ENCODE results near the gene SRSF5. TPM values are rescaled to one million over a fixed set of nuclear protein-coding genes. Genes with fewer than 3 reads are reported as not detected.

Gene SRSF5
- total RNA-seq, 1 experiment from 2014 or later = 173 TPM

DNA sequence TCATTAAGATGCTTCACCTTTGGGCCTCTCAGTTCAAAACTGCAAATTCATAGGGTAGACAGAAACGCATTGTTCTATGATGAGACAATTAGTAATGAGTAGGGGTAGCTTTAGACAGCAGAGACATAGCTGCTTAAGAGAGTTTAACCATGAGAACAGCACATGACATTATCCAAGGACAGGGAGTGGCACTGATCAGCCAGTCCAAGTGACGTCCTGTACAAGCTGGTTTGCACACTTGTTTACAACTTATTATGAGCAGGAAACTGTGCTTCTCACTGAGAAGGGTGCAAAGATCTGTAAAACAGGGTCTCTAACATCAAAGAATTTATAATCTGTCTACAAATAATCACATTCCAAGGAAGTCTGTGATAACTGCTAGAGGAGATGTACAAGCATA, 11.2 kb upstream of the SRSF5 start:
- Histone ChIP-seq H3K36me3 (no peaks in the 10 kb centered on the region), H3K27me3 (no peaks in the 10 kb centered on the region), H3K4me1 (no peaks in the 10 kb centered on the region; the same call in 1 of the 2 replicates), H3K4me3 (no peak overlapping the region), H3K9me3 (replicated peaks) (no peaks in the 10 kb centered on the region), H3K27ac (no peak overlapping the region)
- no peak for DNase-seq

DNA sequence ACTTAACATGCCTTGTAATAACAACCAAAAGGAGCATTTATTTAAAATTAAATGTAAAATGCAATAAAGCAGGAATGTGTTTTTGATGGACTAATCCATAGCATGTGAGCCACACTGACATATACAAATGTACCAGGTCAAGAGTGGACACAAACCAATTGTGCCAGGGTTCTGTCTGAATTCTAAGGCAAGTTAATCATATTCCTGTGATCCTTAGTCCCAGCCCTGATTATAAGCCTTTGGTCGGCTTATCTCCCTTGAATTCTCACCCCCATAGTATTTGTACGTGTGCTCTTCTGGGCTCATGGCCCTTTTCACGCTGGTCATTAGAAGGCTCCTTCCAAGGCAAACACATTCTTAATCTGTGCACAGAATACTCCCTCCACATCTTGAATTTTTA, 10.6 kb upstream of the SRSF5 start:
- DNase-seq = no peak
- H3K4me1 ChIP-seq = no peaks in the 10 kb centered on the region; the same call in 1 of the 2 replicates
- H3K27ac ChIP-seq = no peak overlapping the region
- H3K27me3 ChIP-seq = no peaks in the 10 kb centered on the region
- no peak overlapping the region for H3K4me3 ChIP-seq
- H3K9me3 ChIP-seq (replicated peaks) = no peaks in the 10 kb centered on the region
- H3K36me3 ChIP-seq = no peaks in the 10 kb centered on the region

DNA sequence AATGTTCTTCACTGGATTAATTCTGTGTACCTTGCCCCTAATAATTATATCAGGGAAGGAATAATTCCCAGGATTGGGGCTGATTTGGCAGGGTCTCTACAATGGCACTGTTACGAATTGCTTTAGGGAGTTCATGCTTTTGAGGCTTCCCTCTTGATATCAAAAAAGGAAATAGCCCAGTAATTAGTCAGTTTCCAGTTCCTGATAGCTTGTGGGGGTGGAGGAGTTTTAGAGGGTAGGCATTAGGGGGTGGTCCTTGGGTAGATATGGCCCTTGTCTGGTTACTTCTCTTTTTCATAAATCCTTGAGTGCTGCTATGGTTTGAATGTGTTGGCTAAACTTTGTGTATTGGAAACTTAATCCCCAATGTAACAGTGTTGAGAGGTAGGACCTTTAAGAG, 6.1 kb upstream of the SRSF5 start:
- H3K27ac ChIP-seq = no peak overlapping the region
- no peak overlapping the region for H3K4me3 ChIP-seq
- no peaks in the 10 kb centered on the region for H3K36me3 ChIP-seq
- no peaks in the 10 kb centered on the region; the same call in 1 of the 2 replicates for H3K4me1 ChIP-seq
- H3K9me3 ChIP-seq (replicated peaks) = no peaks in the 10 kb centered on the region
- no peaks in the 10 kb centered on the region for H3K27me3 ChIP-seq
- no peak for DNase-seq

DNA sequence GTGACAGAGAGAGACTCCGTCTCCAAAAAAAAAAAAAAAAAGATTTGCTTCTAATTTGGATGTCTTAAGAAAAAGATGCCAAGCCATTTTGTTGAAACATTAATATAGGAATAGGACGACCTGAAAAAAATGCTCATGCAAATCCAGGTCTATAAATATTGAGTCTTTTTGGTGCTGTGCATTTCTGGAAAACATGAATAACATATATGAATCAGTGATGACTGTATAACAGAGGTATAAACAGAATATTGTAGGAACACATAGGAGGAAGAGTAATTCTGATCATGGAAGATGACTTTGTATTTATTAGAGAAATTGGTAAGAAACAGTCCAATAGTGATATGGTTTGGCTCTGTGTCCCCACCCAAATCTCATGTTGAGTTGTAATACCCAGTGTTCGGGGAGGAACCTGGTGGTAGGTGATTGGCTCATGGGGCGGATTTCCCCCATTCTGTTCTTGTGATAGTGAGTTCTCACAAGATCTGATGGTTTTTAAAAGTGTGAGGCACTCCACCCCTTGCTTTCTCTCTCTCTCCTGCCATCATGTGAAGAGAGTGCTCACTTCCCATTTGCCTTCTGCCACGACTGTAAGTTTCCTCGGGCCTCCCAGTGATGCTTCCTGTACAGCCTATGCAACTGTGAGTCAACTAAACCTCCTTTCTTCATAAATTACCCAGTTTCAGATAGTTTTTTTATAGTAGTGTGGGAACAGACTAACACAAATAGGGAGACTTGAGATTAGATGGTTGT, 3.0 kb upstream of the SRSF5 start:
- Histone ChIP-seq H3K36me3 (peaks cover 12% of the 10 kb centered on the region), H3K27me3 (no peaks in the 10 kb centered on the region), H3K4me3 (no peak overlapping the region), H3K27ac (no peak overlapping the region), H3K9me3 (replicated peaks) (no peaks in the 10 kb centered on the region), H3K4me1 (peaks cover 5% of the 10 kb centered on the region)
- no peak for DNase-seq

DNA sequence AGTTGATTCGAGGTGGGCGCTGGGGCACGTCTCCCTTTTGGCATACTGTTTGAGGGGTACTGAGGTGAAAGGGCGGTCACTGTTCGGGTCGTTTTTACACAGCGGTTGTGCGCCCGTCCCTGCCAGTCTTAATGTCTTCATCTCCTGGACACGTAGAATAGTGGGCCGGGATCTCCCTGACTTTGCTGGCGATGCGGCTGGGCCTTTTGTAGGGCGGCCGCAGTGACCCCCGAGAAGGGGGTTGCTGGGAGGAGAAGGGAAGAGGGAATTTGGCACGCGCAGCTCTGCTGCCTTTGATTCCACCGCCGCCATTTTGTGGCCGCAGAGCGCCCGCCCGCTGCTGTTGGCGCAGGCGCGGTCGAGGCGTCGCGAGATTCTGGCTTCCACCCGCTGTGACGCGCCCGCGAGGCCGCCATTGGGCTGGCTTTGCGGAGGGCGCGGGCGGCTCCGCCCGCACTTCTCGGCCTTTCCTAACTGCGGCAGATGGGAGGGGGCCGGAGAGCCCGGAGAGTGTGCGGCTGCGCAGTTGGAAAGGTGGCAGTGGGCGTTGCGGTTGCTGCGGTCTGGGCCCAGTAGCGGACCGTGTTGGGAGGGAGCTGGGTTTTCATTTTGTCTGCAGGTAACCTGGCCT, 542 bp downstream of the SRSF5 start:
- DNase-seq = peak; percentile 88 to 90
- H3K36me3 ChIP-seq = peaks cover 48% of the 10 kb centered on the region
- H3K4me3 ChIP-seq = peak overlapping the region; percentile 95
- no peaks in the 10 kb centered on the region for H3K27me3 ChIP-seq
- peak overlapping the region; percentile 96 for H3K27ac ChIP-seq
- H3K9me3 ChIP-seq (replicated peaks) = no peaks in the 10 kb centered on the region
- H3K4me1 ChIP-seq = peaks cover 7% of the 10 kb centered on the region

DNA sequence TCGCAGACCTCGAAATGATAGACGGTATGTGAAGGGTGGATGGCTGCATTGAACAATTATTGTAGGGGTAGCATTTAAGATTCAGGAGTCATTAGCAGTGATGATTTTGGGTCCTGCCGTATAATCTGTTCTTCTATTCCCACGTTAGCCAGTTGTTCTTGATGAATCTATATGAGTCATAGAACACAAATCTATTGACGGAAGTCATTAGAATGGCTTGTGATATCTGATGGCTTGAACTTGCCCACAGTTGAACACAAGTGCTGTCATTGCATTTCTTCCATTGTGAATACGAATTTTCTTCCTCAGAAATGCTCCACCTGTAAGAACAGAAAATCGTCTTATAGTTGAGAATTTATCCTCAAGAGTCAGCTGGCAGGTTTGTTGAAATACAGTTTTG, 1.9 kb downstream of the SRSF5 start:
- no peaks in the 10 kb centered on the region for H3K9me3 ChIP-seq (replicated peaks)
- peaks cover 62% of the 10 kb centered on the region for H3K36me3 ChIP-seq
- H3K4me3 ChIP-seq = no peak overlapping the region; the same call in 1 of the 2 replicates
- H3K27me3 ChIP-seq = no peaks in the 10 kb centered on the region
- no peak for DNase-seq
- H3K4me1 ChIP-seq = peaks cover 7% of the 10 kb centered on the region
- no peak overlapping the region for H3K27ac ChIP-seq

DNA sequence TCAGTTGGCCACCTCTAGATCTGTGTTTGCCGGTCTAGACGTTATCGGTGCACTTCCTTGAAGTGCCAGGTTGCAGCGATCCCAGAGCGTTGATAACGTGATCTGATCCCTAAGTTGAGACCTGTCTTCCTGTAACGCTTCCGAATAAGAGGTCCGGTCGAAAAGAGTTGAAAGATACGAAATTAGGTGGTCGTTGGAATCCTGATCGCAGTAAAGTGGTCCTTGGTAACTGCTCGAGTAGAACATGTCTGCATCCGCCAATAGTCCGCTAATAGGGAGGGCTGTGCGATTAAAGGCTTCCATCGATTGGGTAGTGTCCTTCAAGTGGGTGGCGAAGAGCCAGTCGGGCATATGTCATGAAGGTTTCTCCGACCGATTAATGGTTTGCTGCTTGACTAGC, 2.7 kb downstream of the SRSF5 start:
- Histone ChIP-seq H3K9me3 (replicated peaks) (no peaks in the 10 kb centered on the region), H3K36me3 (peaks cover 68% of the 10 kb centered on the region), H3K27ac (no peak overlapping the region), H3K4me3 (no peak overlapping the region), H3K27me3 (no peaks in the 10 kb centered on the region), H3K4me1 (peaks cover 7% of the 10 kb centered on the region)
- DNase-seq = no peak

DNA sequence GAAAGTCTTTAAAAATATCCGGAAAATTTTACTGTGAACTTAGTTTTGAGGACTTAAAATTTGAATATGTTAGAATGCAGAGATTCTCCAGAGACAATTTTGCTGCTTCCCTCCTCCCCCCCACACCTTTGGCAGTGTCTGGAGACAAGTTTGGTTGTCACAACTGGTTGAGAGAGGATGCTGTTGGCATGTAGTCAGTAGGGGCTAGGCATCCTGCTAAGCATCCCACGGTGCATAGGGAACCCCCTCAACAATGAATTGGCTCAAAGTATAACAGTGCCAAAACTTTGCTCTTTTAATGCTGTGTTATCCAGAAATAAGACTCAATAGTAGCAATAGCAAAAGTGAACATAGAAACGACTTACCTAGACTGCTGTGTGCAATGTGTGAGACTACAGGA, 3.6 kb downstream of the SRSF5 start:
- peaks cover 77% of the 10 kb centered on the region for H3K36me3 ChIP-seq
- H3K9me3 ChIP-seq (replicated peaks) = no peaks in the 10 kb centered on the region
- no peaks in the 10 kb centered on the region for H3K27me3 ChIP-seq
- no peak overlapping the region for H3K4me3 ChIP-seq
- H3K27ac ChIP-seq = no peak overlapping the region
- DNase-seq = no peak
- H3K4me1 ChIP-seq = peaks cover 7% of the 10 kb centered on the region

DNA sequence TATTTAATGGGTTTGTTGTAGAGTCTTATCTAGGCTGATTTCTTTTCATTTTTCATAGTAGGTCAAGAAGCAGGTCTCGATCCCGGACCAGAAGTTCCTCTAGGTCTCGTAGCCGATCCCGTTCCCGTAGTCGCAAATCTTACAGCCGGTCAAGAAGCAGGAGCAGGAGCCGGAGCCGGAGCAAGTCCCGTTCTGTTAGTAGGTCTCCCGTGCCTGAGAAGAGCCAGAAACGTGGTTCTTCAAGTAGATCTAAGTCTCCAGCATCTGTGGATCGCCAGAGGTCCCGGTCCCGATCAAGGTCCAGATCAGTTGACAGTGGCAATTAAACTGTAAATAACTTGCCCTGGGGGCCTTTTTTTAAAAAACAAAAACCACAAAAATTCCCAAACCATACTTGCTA, 4.2 kb downstream of the SRSF5 start:
- H3K27me3 ChIP-seq = no peaks in the 10 kb centered on the region
- DNase-seq = no peak
- H3K4me3 ChIP-seq = no peak overlapping the region
- peaks cover 83% of the 10 kb centered on the region for H3K36me3 ChIP-seq
- H3K4me1 ChIP-seq = peaks cover 7% of the 10 kb centered on the region
- no peak overlapping the region for H3K27ac ChIP-seq
- no peaks in the 10 kb centered on the region for H3K9me3 ChIP-seq (replicated peaks)

DNA sequence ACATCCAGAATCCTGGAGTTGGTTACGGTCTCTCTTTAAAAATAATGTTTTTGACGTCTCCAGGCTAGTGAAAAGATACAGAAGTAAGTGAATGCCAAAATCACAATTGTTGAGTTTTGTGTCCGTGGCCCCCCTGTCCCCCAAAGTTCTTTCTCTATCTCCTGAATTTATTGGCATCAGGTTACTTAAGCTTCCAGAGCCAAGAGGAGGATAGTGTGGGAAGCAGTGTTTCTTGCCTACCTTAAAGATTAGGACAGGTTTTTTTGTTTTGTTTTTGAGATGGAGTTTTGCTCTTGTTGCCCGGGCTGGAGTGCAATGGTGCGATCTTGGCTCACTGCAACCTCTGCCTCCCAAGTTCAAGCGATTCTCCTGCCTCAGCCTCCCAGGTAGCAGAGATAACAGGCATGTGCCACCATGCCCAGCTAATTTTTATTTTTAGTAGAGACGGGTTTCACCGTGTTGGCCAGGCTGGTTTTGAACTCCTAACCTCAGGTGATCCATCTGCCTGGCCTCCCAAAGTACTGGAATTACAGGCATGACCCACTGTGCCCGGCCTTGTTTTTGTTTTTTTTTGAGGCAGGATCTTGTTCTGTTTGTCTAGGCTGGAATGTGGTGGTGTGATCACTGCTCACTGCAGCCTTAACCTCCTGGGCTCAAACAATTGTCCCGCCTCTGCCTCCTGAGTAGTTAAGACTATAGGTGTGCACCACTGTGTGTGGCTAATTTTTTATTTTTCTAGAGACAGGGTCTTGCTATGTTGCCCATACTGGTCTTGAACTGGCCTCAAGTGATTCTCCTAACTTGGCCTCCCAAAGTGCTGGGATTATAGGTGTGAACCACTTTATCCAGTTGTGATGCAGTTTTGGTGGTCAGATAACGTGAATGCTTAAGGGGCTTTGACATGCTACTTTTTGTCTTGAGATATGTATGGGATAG, 5.4 kb downstream of the SRSF5 start:
- no peak for DNase-seq

DNA sequence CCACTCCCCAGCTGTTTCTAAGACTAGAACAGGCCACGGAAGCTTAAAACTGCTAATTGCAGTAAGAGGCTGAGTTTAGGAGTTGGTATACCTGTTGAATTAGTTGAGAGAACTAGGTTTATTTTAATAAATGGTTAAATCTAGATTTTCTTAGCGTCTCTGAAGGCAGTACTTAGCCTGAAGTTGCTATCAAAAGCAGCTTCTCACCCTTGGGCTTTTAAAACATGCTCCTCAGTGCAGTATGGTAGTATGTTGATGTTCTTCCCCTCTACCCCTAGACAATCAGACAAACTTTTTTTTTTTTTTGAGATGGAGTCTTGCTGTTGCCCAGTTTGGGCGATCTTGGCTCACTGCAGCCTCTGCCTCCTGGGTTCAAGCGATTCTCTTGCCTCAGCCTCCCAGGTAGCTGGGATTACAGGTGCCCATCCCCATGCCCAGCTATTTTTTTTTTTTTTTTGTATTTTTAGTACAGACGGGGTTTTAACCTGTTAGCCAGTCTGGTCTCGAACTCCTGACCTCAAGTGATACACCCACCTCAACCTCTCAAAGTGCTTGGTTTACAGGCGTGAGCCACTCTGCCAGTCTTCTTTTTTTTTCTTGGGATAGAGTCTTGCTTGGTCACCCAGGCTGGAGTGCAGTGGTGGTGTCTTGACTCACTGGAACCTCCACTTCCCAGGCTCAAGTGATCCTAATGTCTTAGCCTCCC, 6.8 kb downstream of the SRSF5 start:
- peaks cover 93% of the 10 kb centered on the region for H3K36me3 ChIP-seq
- no peaks in the 10 kb centered on the region for H3K9me3 ChIP-seq (replicated peaks)
- no peak overlapping the region for H3K4me3 ChIP-seq
- no peak overlapping the region for H3K27ac ChIP-seq
- peaks cover 3% of the 10 kb centered on the region; the same call in 1 of the 2 replicates for H3K4me1 ChIP-seq
- no peak for DNase-seq
- H3K27me3 ChIP-seq = no peaks in the 10 kb centered on the region

More for the DNA sequence above, 5.4 kb downstream of the SRSF5 start:
- Histone ChIP-seq H3K36me3 (peaks cover 93% of the 10 kb centered on the region), H3K9me3 (replicated peaks) (no peaks in the 10 kb centered on the region), H3K4me1 (peaks cover 7% of the 10 kb centered on the region), H3K4me3 (no peak overlapping the region), H3K27me3 (no peaks in the 10 kb centered on the region), H3K27ac (no peak overlapping the region)

DNA sequence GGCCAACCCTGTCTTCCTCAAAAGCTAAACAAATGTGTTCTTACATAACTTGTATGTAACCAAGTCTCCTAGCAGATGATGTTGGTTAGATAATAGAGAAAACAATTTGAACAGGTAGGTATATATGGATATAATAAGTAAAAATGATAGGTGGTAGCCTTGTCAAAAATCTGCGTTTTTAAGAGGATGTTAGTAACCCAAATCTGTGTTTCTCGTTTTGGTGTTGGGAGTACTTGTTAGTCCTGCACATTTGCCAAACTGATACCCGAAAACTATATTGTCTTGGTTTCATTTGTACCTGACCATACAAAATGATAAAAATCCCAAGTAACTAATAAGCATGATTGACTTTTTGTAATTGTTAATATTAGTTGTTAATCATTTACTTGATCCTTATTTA, 8.1 kb downstream of the SRSF5 start:
- H3K4me3 ChIP-seq = no peak overlapping the region
- no peaks in the 10 kb centered on the region for H3K9me3 ChIP-seq (replicated peaks)

DNA sequence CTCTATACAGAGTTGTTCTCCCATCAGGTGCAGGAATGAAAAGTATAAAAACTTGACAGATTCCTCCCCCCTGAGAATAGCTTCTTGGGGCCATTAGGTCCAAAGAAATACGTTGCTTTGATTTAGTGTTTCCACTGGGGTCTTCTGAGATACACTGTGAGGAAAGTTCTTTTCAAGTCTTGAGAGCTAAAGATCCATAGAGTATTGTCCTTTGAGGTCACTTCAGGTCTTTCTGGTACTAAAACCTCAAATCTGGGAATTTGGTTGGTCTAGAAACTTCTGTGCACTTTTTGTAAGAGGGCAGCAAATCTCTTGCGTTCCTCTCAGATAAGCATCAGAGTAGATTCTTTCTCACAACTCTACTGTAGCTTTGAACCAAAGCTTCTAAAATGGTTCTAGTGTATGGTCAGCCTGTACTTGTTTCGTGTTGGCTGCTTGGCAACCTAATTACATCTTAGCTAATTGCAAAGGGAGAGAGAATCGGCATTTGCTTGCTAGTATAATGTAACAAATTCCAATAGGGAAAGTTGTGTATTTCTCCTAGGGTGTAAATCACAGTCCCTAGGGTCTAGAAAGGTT, 10.0 kb downstream of the SRSF5 start:
- Histone ChIP-seq H3K4me3 (no peak overlapping the region), H3K4me1 (no peaks in the 10 kb centered on the region), H3K27ac (no peak overlapping the region), H3K27me3 (no peaks in the 10 kb centered on the region), H3K36me3 (peaks cover 72% of the 10 kb centered on the region), H3K9me3 (replicated peaks) (no peaks in the 10 kb centered on the region)
- DNase-seq = no peak

More for the DNA sequence above, 8.1 kb downstream of the SRSF5 start:
- Histone ChIP-seq H3K36me3 (peaks cover 88% of the 10 kb centered on the region), H3K4me1 (no peaks in the 10 kb centered on the region), H3K27me3 (no peaks in the 10 kb centered on the region), H3K27ac (no peak overlapping the region)
- no peak for DNase-seq

DNA sequence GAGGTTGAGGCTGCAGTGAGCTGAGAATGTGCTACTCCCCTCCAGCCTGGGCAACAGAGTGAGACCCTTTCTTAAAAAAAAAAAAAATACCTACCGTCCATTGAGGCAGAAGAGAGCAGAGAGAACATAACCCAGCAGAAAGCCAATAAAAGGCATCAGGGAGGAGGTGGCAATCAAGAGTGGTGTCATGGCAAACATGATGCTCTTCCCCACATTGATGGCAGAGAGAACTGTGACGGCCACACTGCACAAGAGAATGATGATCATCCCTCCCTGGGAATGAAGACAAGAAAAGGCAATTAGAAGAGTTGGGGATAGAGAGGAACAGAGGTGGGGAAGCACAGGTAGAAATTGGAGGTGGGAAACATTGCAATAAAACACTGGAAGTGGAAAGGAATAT, 12.1 kb downstream of the SRSF5 start:
- no peak for DNase-seq
- no peak overlapping the region for H3K27ac ChIP-seq
- H3K27me3 ChIP-seq = no peaks in the 10 kb centered on the region
- no peaks in the 10 kb centered on the region for H3K4me1 ChIP-seq
- H3K36me3 ChIP-seq = peaks cover 51% of the 10 kb centered on the region
- no peaks in the 10 kb centered on the region for H3K9me3 ChIP-seq (replicated peaks)
- no peak overlapping the region for H3K4me3 ChIP-seq

All from SJCRH30 (cell line).